OCI-LY7 (cell line): ENCODE results near the gene HINT3.

Source experiments
- EZH2phosphoT487 ChIP-seq: fragments of 200-600 bp; sonication (generic); IDR thresholded peaks from 2 replicates; pipeline ENCODE4 v1.6.1; 2018; ENCODE audit warnings: low read depth, borderline replicate concordance, mild to moderate bottlenecking, mixed run types, antibody characterized with exemption, low read length, moderate library complexity, mixed read lengths
- TF ChIP-seq, protein P1 (sequence below): fragments of 200-600 bp; sonication (generic); conservative IDR thresholded peaks from 2 replicates; pipeline ENCODE4 v1.5.1; 2014; ENCODE audit warnings: mild to moderate bottlenecking, antibody characterized with exemption, low read length, moderate library complexity, mixed read lengths

DNA sequence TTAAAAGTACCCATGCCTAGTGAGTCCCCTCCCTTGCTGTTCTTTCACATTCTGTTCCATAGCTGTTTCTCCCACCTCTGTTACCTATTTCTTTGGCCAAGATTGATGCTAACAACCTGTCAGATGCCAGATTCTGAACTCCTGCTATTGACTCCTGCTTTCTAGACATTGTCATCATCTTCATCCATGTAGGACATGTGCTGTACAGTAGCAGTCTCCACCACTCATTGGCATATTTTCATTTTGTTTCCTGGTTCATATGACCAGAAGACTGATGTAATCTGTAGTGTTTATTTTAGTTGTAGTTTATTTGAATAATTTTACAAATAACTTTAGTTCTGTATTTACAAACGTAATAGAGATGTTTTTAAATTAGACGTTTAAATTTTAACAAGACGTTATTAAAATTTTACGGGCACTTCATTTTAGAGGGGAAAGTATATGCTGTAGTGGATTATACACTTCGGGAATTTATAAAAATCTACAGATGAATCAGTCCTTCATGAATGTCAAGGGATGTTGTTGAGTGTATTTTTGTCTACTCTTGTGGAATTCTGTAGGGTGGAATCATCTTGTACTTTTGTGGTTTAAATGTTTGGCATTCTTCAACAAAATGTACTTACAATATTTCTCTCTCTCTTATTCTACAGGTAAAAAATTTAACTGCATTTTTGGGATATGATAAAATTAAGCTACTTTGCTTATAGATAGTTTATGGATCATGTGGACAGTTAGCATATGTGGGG lies 63.9 kb downstream of the HINT3 start:
- TF ChIP-seq, protein P1, sequence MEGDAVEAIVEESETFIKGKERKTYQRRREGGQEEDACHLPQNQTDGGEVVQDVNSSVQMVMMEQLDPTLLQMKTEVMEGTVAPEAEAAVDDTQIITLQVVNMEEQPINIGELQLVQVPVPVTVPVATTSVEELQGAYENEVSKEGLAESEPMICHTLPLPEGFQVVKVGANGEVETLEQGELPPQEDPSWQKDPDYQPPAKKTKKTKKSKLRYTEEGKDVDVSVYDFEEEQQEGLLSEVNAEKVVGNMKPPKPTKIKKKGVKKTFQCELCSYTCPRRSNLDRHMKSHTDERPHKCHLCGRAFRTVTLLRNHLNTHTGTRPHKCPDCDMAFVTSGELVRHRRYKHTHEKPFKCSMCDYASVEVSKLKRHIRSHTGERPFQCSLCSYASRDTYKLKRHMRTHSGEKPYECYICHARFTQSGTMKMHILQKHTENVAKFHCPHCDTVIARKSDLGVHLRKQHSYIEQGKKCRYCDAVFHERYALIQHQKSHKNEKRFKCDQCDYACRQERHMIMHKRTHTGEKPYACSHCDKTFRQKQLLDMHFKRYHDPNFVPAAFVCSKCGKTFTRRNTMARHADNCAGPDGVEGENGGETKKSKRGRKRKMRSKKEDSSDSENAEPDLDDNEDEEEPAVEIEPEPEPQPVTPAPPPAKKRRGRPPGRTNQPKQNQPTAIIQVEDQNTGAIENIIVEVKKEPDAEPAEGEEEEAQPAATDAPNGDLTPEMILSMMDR = no peak
- no peak for TF ChIP-seq EZH2phosphoT487
